GM06990 (cell line): Measurements from ENCODE around the gene SRSF9.

Source experiments
- DNase-seq: peaks from one replicate; pipeline ENCODE4 v3.0.0-alpha.2; 2011; ENCODE audit not compliant: insufficient read length; ENCODE audit errors: extremely low read depth
- H3K27me3 ChIP-seq: replicated peaks from 2 replicates; pipeline ENCODE4 v1.6.0; 2011; ENCODE audit warnings: low read length; ENCODE audit not compliant: control insufficient read depth, insufficient read depth
- H3K36me3 ChIP-seq: 2 replicates; pipeline ENCODE4 v1.5.1; 2011; ENCODE audit warnings: low read length; ENCODE audit not compliant: control insufficient read depth, insufficient read depth
- H3K4me3 ChIP-seq: replicated peaks from 2 replicates; pipeline ENCODE4 v1.5.1; 2011; ENCODE audit warnings: low read depth, mild to moderate bottlenecking, control low read depth, low read length
- CTCF ChIP-seq: IDR thresholded peaks from 2 replicates; pipeline ENCODE4 v1.5.1; 2011; ENCODE audit warnings: low read length, control low read depth, mild to moderate bottlenecking, inconsistent platforms; ENCODE audit not compliant: insufficient read depth, poor library complexity, severe bottlenecking

Gene SRSF9

GRCh38 chr12:120428597-120429229 is 40.8 kb downstream of the SRSF9 start:
- TF ChIP-seq CTCF: no peak

DNA sequence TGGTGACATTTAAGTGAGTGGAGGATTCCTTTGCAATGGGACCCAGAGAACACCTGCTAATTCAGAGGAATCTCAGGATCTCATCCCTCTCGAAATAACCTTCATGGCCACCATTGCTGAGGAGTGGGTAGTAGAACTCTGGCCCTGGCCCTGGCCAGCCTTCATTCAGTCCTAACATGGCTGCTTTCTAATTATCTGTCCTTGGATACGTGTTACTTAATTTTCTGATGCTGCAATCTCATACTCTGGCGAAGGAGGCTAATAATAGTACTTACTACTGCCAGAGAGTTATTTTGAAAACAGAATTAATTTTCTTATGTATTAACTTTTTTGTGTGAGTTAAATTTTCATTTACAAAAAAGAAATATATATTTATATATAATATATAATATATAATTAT is 43.8 kb downstream of the SRSF9 start:
- DNase-seq: no peak

More at GRCh38 chr12:120428597-120429229, 40.8 kb downstream of the SRSF9 start:
- Histone ChIP-seq H3K36me3 (no peaks in the 10 kb centered on the region), H3K4me3 (no peak overlapping the region), H3K27me3 (no peaks in the 10 kb centered on the region; the same call in 1 of the 2 replicates)
- no peak for DNase-seq

GRCh38 chr12:120422892-120423456 is 46.6 kb downstream of the SRSF9 start:
- H3K4me3 ChIP-seq: no peak overlapping the region
- DNase-seq: no peak
- TF ChIP-seq CTCF: no peak
- H3K36me3 ChIP-seq: no peaks in the 10 kb centered on the region
- no peaks in the 10 kb centered on the region; the same call in 1 of the 2 replicates for H3K27me3 ChIP-seq

More for the DNA sequence above, 43.8 kb downstream of the SRSF9 start:
- no peak for TF ChIP-seq CTCF
- no peak overlapping the region for H3K4me3 ChIP-seq
- H3K27me3 ChIP-seq: no peaks in the 10 kb centered on the region; the same call in 1 of the 2 replicates
- H3K36me3 ChIP-seq: no peaks in the 10 kb centered on the region

DNA sequence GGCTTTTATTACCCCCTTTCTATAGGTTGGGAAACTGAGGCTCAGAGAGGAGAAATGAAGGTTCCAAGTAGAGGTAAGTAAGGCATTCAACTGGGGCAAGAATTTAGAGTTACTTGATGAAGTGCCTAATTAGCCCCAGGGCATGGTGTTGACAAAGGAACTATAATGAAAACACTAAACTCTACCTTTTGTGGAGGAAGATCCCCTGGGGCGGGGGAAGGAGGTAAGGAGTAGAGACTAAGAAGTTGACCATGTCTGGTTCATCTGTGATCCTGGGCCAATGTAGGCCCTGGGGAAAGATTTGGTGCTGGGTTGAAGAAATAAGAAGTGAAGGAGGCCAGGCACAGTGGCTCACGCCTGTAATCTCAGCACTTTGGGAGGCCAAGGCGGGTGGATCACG is 47.8 kb downstream of the SRSF9 start:
- DNase-seq: no peak
- TF ChIP-seq CTCF: no peak
- Histone ChIP-seq H3K36me3 (no peaks in the 10 kb centered on the region), H3K4me3 (no peak overlapping the region), H3K27me3 (no peaks in the 10 kb centered on the region; the same call in 1 of the 2 replicates)

DNA sequence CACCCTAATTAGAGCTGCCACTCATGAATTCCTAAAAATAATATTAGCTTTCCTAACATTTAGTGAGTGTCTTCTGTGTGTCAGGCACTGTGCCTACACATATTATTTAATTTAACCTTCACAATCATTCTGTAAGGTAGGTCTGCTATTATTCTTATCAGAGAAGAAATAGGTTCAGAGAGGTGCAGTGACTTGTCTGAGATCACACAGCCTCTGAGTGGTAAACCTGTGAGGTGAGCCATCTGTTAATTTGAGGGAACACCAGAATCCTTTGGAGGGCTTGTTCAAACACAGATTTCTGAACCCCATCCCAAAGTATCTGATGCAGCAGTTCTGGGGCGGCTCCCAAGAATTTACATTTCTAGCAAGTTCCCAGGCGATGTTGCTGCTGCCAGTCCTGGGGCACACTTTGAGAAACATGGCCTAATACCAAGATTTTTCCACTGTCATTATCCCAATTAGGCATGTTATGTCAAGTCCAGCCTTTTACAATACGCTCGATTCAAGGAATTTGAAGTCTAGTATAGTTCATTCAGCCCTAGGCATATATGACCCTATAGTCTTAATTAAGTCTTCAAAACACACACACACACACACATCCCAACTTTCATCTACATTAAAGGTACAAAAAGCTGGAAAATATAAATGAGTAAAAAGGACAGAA is 51.5 kb downstream of the SRSF9 start:
- Histone ChIP-seq H3K4me3 (no peak overlapping the region), H3K27me3 (no peaks in the 10 kb centered on the region), H3K36me3 (no peaks in the 10 kb centered on the region)
- DNase-seq: no peak
- TF ChIP-seq CTCF: no peak
